HG03439 (cell line): ENCODE data around the gene SLC25A11.

ENCODE experiments used
- ATAC-seq: cut with Tn5 transposase; IDR thresholded peaks from one replicate; pipeline ENCODE4 v1.9.1; 2021; ENCODE audit warnings: mild to moderate bottlenecking, moderate library complexity; ENCODE audit not compliant: unreplicated experiment

The SLC25A11 gene

DNA sequence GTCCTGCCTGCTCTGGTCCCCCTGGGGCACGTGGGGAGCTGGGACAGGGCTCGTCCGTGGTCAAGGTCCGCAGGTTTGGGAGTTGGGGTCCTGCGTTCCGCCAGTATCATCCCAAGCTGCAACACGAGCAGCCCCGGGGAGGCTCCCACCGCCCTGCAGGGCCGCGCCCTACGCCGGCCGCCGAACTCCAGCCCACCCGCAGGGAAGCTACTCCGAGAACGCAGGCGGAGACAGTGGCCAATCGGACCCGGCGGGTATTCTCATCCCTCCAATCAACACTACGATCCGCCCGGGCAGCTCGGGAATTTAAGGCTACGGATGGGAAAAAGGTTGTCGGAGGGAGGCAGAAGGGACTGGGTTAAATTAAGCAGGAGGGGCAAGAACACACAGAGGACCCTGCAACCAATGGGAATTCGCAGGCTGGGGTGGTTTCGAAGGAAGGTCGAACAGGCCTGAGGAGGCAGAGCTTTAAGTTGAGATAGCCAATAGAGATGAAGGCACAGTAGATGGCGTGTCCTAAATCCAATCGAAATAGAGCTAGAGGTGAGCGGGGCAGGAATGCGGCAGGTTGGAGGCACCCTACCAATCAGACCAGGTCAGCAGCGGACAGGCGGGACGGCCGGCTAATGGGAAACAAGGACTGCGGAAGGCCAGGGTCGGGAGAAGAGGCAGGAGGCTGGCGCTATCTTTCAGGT is 27.1 kb upstream of the SLC25A11 start:
- peak; percentile 82 for ATAC-seq

DNA sequence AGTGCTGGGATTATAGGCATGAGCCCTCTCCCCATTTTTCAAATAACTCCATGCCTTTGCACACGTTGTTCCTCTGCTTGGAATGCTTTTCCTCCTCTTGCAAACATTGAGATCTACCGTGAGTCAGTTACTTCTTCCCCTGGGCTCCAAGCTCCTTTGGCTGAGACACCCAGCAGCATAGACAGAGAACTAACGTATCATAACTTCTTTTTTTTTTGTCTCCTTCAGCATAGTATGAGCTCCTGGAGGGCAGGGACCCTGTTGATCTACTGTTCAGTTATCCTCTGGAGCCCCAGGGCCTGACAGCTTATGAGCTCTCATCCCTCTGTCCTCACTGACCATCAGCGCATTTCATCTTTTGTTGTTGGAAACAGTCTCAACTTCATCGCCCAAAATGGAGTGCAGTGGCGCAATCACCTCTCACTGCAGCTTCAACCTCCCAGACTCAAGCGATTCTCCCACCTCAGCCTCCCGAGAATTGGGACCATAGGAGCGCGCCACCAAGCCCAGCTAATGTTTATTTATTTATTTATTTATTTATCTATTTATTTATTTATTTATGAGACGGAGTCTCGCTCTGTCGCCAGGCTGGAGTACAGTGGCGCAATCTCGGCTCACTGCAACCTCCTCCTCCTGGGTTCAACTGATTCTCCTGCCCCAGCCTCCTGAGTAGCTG is 25.6 kb upstream of the SLC25A11 start:
- no peak for ATAC-seq

DNA sequence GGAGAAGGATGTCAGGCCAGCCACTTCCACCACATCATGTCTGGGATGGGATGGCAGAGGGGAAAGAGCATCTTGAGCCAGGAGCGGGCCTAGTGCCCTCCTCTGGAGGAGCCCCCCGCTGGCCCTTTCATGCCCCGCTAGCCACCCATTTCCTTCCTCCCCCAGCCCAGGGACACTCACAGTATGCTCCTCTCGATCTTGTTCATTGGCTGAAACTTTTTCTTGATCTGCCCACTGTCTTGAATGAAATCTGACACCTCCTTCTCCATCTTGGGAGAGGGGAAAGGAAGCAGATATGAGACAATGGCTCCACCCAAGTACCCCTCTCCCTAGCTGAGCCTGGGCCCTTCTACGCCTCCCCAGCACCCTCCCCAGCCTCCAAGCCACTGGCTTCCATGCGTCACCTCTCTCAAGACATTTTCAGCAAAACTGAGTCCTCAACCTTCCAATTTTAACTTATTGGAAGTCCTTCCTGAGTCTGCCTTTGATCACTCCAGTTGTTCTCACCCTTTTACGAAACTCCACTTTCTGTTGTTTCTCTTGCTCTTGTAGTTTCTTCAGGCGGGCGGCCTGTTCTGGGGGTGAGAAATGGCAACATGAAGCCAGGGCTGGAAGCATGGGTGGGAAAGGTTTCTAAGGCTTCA is 20.6 kb upstream of the SLC25A11 start:
- no peak for ATAC-seq

DNA sequence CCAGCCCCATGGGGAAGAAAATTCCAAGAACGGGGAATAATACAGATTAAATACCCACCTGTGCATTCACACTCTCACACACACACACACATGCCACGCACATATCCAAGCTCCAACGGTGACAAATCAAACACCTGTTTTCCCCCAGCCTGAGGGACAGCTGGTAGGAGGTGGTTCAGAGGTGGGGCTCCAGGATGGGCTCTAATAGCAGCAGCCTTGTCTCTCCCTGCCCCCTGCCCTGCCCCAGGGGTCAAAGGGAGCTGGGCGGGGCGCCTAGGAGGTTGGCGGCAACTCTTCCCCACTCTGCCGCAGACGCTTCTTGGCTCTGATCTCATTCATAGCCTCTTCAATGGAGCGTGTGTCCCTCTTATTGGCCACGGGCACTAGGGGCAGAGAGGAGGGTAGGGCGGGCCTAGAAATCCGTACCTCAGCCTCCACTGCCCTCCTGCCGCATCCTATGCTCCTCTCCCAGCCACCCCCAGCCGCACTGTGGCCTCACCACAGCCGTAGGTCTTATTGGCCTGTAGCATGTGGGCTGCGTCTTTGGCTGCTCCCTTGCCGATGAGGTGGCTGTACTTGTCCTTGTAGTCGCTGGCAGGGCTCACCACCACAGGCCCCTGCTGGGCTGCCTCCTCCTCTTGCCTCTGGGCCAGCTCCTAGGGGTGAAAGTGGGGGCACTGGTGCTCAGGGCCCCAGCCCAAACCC is 19.6 kb upstream of the SLC25A11 start:
- no peak for ATAC-seq

DNA sequence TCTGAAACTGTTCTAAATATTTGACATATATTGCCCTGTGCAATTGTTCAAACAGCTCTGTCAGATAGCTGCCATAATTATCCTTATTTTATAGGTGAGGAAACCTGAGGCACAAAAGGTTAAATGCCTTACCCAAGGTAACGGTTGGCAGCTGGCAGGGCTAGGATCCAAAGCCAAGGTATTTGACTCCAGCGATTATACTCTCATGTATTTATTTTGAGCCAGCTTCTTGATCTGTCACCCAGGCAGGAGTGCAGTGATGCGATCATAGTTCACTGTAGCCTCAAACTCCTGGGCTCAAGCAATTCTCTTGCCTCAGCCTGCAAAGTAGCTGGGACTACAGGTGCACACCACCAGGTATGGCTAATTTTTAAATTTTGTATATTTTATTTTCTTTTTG is 18.3 kb upstream of the SLC25A11 start:
- no peak for ATAC-seq

DNA sequence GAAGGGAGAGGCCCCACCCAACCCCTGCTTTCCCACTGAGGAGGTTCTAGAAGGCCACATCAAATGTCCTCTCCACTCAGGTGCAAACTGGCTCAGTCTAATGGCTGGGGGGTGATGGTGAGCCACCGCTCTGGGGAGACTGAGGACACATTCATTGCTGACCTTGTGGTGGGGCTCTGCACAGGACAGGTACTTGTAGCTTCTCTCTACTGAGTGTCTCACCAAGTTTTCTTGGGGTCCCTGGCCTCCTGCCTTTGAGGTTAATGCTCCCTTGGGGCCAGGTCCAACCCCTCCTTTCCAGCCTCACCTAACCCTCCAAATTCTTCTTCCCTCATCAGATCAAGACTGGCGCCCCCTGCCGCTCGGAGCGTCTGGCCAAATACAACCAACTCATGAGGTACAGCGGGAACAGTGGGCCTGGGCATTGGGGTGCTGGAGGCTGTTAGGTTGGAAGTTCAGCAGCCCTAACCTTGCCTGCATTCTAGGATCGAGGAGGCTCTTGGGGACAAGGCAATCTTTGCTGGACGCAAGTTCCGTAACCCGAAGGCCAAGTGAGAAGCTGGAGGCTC is 16.7 kb upstream of the SLC25A11 start:
- no peak for ATAC-seq

DNA sequence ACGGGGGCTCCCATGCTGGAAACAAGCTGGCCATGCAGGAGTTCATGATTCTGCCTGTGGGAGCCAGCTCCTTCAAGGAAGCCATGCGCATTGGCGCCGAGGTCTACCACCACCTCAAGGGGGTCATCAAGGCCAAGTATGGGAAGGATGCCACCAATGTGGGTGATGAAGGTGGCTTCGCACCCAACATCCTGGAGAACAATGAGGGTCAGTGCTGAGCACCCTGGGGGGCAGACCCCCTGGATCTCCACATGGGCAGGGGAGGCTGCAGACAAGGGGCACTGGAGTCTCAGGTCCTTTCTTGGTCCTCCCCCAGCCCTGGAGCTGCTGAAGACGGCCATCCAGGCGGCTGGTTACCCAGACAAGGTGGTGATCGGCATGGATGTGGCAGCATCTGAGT is 15.2 kb upstream of the SLC25A11 start:
- ATAC-seq: no peak

DNA sequence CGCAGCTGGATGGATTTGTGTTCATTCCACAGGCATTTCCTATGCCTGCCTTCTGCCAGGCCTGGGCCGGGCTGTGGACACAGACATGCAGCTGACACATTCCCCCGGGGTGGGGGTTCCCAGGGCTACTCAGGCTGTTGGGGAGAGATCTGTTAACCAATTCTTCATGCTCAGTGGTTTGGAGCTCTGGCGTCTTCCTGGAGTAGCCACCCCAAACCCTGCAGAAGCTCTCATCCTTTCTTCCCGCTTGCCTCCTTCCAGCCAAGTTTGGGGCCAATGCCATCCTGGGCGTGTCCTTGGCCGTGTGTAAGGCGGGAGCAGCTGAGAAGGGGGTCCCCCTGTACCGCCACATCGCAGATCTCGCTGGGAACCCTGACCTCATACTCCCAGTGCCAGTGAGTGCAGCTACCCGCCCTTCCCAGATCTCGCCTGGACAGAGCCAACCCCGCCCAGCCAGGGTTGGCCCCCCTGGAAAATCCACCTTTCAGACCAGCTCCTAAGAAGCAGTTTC is 13.7 kb upstream of the SLC25A11 start:
- ATAC-seq: no peak

DNA sequence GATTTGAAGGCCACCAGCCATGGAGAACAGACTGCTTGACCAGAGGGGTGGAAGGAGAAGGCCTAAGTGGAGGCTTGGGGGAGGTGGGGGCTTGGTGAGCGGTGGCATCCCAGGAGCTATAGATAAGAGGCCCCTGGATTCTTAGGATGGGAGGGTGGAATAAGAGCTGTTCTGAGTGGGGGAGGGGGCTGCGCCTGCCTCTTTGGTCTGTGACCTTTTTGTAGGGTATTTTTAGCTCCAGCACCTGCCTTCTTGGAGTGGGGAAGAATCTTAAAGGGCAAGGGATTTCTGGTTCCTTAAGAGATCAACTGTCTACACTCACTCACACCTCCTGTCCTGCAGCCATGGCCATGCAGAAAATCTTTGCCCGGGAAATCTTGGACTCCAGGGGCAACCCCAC is 11.6 kb upstream of the SLC25A11 start:
- ATAC-seq: no peak

DNA sequence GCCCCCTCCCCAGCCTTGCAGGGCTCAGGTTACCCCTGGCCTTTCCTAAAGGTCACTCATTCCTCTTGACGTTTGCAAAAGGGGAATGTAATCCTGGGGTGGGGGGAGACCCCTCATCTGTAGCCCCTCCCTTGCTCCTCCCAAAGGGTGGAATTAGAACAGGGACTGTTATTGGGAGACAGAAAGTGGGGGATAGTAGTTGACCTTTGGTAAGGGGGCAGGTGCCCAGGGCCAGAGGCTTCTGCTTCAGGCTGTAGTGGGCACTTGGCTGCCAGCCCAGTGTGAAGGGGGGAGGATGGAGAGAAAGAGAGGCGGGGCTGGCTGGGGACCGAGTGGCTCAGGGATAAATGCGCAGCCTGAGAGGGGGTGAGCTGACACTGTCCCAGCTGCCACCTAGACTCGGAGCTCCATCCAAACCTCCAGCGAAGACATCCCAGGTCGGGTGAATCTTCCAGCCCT is 10.9 kb upstream of the SLC25A11 start, which contains the start of gene ENO3:
TSS of gene ENO3 (plus strand) at position 374 of the 459 bp plus-strand sequence. CDS start 711 bp downstream, outside the sequence.
- no peak for ATAC-seq

DNA sequence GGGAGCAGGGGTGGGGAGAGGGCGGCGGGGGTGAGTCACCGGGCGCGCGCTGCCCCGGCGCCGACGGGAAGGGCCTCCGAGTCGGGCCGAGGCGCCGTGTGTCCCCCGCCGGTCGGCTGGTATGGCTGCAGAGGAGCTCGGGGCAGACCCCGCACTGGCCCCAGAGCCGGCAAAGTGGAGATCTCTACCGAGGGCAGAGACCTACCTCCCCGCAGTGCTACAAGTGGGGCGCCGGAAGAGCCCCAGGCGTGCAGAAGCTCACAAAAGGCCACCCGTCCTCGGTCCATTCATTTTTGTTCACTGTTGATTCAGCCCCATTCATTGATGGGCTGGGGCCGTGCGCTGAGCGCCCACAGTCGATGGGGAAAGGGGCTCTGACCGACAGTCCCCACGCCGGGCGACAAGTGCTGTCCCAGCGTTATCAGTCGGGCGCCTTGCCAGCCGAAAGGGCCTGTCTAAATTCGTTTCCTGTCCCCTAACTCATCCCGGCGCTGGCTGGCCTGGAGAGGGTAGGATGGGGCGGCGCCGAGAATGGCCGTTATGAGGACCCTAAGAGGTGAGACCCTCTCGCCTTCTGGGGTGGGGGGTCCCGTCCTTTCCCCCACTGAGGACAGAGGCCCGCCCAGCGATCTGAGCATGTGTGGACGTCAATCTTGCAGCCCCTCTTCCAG is 10.4 kb upstream of the SLC25A11 start:
- peak; percentile 7 for ATAC-seq

DNA sequence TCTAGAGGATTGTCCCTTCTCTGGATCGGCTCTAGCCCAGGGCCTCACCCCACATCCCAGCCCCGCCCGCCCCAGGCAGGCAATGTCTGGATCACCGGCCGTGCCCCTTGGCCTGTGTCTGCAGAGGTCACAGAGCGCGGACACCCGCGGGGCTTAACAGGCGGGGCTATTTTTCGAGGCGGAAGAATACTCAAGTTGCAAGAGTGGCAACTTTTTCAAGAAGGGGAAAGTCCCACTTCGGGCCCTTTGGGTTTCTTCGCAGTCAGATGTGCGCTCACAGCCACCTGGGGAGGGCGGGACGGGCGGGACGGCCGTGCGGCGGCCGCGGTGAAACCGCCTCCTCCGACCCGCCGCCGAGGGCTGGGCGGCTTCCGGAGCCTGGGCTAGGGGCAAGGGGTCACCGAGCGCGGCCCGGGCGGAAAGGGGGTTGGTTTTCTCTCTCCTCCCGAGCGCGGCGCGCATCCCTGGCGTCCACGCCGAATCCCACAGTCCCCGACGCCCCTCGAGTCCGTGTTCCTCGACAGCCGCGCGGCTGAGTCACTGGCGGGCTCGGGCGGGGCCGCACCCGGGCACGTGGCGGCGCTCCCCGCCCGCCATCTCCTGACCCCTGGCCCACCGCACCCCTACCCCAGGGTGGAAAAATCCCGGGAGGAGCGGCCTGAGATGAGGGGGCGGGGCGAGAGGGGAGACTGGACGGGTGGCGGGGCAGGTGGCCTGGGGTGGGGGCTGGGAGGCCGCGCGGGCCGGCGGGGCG is 9.7 kb upstream of the SLC25A11 start:
- peak; percentile 35 for ATAC-seq

DNA sequence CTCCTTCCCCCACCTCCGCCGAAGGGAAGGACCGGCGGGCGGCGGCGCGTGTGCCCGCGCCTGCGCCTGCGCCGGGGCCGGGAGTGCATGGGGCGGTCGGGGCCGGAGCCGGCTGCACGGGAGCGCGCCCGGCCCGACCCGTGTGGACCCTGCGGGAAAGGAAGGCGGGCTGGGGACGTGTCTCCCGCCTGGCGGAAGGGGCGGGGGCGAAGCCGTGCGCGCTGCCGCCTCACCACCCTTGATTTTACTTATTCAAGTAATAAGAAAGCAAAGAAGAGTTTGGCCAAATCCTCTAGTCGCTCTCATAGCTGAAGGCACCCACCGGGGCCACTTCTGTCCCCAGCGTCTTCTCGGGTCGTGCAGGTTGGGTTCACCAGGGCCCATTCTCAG is 9.1 kb upstream of the SLC25A11 start:
- ATAC-seq: peak; percentile 25

DNA sequence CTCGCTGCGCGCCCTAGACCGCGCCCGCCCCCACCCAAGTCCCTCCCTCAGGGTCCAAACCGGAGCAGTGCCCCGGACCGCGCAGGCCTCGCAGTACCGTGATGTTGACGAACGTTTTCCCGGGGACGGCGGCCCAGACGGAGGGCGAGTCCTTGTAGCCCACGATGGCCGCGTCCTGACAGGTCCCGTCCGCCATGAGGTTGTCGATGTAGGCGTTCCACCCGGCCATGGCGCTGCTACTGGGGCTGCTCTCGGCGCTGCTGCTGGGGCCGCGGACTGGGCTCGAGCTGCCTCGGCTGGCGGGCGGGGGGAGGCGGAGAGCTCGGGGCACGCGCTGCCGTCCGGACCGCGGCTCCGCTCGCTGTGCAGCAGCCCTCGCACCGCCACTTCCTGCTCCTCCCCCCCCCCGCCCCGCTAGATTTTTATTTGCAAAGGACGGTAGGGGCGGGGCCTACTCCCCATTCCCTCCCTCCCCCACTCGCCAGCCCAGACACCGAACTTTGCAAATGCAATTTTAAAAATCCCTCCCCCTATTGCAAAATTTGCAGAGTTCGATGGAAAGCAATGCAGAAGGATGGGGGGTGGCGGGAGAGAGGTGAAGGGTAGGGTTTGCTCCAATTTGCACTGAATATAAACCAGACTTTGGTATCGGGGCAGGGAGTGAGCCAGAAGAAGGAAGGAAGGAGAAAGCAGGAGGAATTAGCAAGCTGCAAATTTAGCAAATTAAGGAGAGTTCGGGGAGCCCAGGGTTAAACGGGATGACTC is 8.5 kb upstream of the SLC25A11 start, which contains the start of gene PFN1:
TSS of gene PFN1 (minus strand) at position 365 of the 765 bp plus-strand sequence. CDS start at position 229, 136 bp downstream.
- ATAC-seq: peak; percentile 16

DNA sequence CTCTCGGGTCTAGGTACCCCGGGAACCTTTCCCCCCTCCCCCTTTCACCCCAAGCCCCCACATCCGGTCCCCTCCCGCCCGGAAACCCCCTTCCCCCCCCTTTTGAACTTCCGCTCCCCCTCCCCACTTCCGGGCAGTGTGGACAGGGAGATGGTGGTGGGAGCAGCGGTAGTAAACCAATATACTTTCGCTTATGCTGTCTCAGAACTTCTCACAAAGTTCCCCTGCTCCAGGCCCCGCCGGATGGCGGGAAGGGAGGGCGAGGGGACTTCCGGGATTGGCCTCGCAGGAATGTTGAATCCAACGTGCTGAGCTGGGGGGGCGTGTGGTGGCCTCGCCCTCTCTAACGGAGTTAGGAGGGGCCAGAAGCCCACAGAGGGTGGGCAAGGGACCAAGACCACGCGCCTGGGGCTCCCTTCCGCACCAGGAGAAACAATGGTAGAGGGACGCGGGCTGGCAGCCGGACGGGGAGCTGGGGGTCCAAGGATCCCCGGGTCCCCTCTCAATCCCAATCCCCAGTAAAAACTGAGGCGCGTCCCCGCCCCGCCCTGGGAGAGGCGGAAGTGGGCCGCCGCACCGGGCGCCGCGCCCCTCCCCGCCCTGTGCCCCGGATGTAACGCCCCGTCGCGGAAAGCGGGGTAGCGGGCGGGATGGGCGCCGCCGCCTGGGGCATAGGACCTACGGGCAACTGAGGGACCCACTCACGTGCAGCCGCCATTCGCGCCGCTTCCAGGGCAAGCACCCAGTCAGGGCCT is 7.7 kb upstream of the SLC25A11 start:
- peak; percentile 4 for ATAC-seq

DNA sequence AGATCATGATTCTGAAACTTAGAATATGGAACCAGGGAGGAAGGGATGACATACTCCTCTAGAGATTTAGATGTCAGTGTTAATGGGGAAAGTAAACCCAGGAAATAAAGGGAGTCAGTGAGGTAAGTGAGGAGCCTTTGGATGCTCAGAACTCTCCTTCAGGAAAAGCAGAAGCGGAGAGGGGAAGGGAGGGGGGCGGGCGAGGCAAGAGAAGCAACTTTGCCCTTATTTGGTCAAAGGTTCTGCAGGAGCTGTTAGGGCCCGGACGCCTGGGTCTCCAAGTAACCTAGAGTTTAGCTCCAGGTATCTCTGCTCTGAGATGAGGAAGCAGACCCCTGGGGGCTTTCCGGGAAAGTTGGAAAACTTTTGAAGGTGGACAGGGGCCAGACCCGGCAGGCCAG is 7.2 kb upstream of the SLC25A11 start:
- no peak for ATAC-seq

DNA sequence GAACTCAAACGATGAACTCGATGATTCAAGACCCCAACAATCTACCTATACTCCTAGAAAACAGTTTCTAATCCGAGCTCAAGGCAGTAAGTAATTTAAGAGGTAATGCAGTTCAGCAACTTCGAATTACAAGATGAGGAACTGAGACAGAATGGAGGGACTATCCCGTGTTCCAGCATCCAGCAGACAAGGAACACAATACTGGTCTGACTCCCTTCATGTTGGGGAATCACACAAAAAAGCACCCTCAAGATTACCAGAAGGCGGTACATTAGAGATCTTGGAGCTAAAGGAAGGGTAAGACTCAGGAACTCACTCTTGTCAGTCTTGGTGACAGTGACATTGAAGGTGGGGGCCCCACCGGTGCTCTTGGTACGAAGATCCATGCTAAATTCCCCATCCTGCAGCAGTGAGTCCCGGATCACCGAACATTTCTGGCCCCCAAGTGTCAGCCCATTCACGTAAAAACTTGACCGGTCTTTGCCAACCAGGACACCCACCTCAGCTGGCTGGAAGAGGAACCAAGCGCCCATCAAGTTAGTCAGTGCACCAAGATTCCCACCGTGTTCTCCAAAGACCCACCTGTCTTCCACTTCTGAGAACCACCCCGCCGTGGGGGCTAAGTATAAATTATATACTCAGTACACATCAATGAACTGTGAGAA is 6.6 kb upstream of the SLC25A11 start:
- no peak for ATAC-seq

DNA sequence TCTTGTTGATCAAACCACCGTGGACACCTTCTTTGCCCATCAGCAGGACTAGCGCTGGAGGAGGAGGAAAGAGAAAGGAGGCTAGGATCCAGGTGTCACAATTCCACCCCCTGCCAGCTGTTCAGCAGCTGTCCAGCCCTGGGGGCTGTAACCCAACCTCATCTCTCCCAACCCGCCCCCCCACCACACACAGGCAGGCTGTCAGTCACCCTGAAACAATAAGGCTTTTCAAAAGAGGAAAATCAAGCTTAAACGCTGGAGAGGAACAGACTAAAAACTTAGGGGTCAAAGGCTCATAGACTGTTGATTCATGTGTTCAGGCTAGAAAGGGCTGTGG is 6.1 kb upstream of the SLC25A11 start:
- no peak for ATAC-seq
